Thoracic aorta (tissue), 2 donors: ENCODE results near the gene ACTR1A. TPM values are rescaled to one million over a fixed set of nuclear protein-coding genes. Genes with fewer than 3 reads are reported as not detected.

Experiments
- ATAC-seq: fragments of 150-250 bp; one replicate; pipeline ENCODE4 v1.8.0; 2017; ENCODE audit warnings: low read depth; ENCODE audit not compliant: insufficient number of reproducible peaks, low FRiP score
- DNase-seq: peaks from one replicate; pipeline ENCODE4 v3.0.0-alpha.2; 2020; ENCODE audit warnings: low spot score
- H3K27ac ChIP-seq, 2 donors: fragments of 200-600 bp; sonication (generic); 1 replicate in 1 of 2; 2 replicates in 1 of 2; pipeline ENCODE4 v1.5.1; 2016; ENCODE audit warnings: mild to moderate bottlenecking in 2 of 2, moderate library complexity in 2 of 2
- H3K27me3 ChIP-seq: fragments of 200-600 bp; sonication (generic); replicated peaks from 2 replicates; pipeline ENCODE4 v1.6.0; 2016; ENCODE audit warnings: mild to moderate bottlenecking; ENCODE audit not compliant: insufficient read depth
- H3K36me3 ChIP-seq: fragments of 200-600 bp; sonication (generic); one replicate; pipeline ENCODE4 v1.5.1; 2016
- H3K4me1 ChIP-seq, 2 donors: fragments of 200-600 bp; sonication (generic); 1 replicate in 1 of 2; 2 replicates in 1 of 2; pipeline versions ENCODE4 v1.5.1 to v1.6.0; 2016; ENCODE audit warnings: low read depth in 2 of 2, mild to moderate bottlenecking in 1 of 2; ENCODE audit not compliant: control insufficient read depth in 1 of 2
- H3K4me3 ChIP-seq: fragments of 200-600 bp; sonication (generic); 2 replicates; pipeline ENCODE4 v1.5.1; 2016; ENCODE audit warnings: mild to moderate bottlenecking
- H3K9me3 ChIP-seq: fragments of 200-600 bp; sonication (generic); 2 replicates; pipeline ENCODE4 v1.5.1; 2016
- CTCF ChIP-seq: fragments of 200-600 bp; sonication (generic); IDR thresholded peaks from one replicate; pipeline ENCODE4 v1.5.1; 2019; ENCODE audit warnings: antibody characterized with exemption
- total RNA-seq, 2 donors: library from RNA; depleted of rRNA; stranded (reverse); fragments of >200 nt; gene quantifications; one replicate each; pipeline versions ENCODE4 v1.1.0 to v1.2.3, GENCODE V29; 2016

The ACTR1A gene
- total RNA-seq, 2 donors from 2014 or later: 98.0 to 116 TPM

GRCh38 chr10:102515724-102516123, 13.2 kb upstream of the ACTR1A start:
- Histone ChIP-seq H3K27ac (no peak overlapping the region), H3K27me3 (no peaks in the 10 kb centered on the region), H3K4me1 (peaks cover 0 to 8% of the 10 kb centered on the region in 2 donors), H3K9me3 (no peaks in the 10 kb centered on the region), H3K4me3 (no peak overlapping the region), H3K36me3 (peaks cover 14% of the 10 kb centered on the region)
- ATAC-seq: no peak
- DNase-seq: no peak
- TF ChIP-seq CTCF: no peak

- DNase-seq (no peak), ATAC-seq (no peak)
- Histone ChIP-seq H3K27ac (no peak overlapping the region), H3K9me3 (no peaks in the 10 kb centered on the region), H3K36me3 (peaks cover 15% of the 10 kb centered on the region), H3K27me3 (no peaks in the 10 kb centered on the region), H3K4me1 (peaks cover 0 to 8% of the 10 kb centered on the region in 2 donors), H3K4me3 (no peak overlapping the region)
- TF ChIP-seq CTCF: no peak
Observed at GRCh38 chr10:102514487-102515311, 12.2 kb upstream of the ACTR1A start.

GRCh38 chr10:102511583-102512274, 9.2 kb upstream of the ACTR1A start:
- H3K4me1 ChIP-seq: peaks cover 9% of the 10 kb centered on the region in 2 donors
- no peak overlapping the region for H3K27ac ChIP-seq
- no peak for TF ChIP-seq CTCF
- peaks cover 13% of the 10 kb centered on the region for H3K36me3 ChIP-seq
- H3K27me3 ChIP-seq: no peaks in the 10 kb centered on the region
- H3K4me3 ChIP-seq: no peak overlapping the region
- DNase-seq (no peak), ATAC-seq (no peak)
- no peaks in the 10 kb centered on the region for H3K9me3 ChIP-seq

- no peak overlapping the region for H3K4me3 ChIP-seq
- TF ChIP-seq CTCF: no peak
- DNase-seq (no peak), ATAC-seq (no peak)
- H3K27me3 ChIP-seq: no peaks in the 10 kb centered on the region
- peaks cover 13% of the 10 kb centered on the region for H3K36me3 ChIP-seq
- H3K4me1 ChIP-seq: peaks cover 15 to 22% of the 10 kb centered on the region in 2 donors
- no peaks in the 10 kb centered on the region for H3K9me3 ChIP-seq
- no peak overlapping the region for H3K27ac ChIP-seq
Observed at GRCh38 chr10:102509387-102509786, 6.9 kb upstream of the ACTR1A start.

GRCh38 chr10:102508506-102508905, 6.0 kb upstream of the ACTR1A start:
- DNase-seq: no peak
- no peak for ATAC-seq
- no peak for TF ChIP-seq CTCF
- Histone ChIP-seq H3K9me3 (no peaks in the 10 kb centered on the region), H3K4me1 (peaks cover 15 to 23% of the 10 kb centered on the region in 2 donors), H3K36me3 (peaks cover 13% of the 10 kb centered on the region), H3K4me3 (no peak overlapping the region), H3K27me3 (no peaks in the 10 kb centered on the region), H3K27ac (no peak overlapping the region)
